Femur (tissue), 1 donor: ENCODE measurements around the gene PIP4K2C.
"Not testable (repeated sequence)": the region's sequence is repeated elsewhere in the genome, so short reads cannot be mapped to it uniquely, and the experiment has no call there.

Experiments used
- DNase-seq: peaks from one replicate; pipeline ENCODE4 v3.0.0-alpha.2; 2017

PIP4K2C gene

GRCh38 chr12:57560516-57560915 is 30.5 kb upstream of the PIP4K2C start:
- DNase-seq = no peak

DNA sequence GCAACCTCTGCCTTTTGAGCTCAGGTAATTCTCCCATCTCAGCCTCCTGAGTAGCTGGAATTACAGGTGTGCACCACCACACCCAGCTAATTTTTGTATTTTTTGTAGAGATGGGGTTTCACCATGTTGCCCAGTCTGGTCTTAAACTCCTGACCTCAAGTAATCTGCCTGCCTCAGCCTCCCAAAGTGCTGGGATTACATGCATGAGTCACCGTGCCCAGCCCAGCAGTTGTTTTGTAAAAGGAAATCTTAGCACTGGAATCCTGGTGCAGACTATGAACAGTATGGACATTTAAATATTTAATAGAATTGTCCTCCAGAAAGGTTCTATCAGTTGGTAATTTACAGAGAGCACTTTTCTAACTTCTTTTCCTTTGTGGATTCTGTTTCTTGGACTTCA is 29.9 kb upstream of the PIP4K2C start:
- not testable (repeated sequence) for DNase-seq

GRCh38 chr12:57563358-57563757 is 27.6 kb upstream of the PIP4K2C start:
- DNase-seq = no peak

DNA sequence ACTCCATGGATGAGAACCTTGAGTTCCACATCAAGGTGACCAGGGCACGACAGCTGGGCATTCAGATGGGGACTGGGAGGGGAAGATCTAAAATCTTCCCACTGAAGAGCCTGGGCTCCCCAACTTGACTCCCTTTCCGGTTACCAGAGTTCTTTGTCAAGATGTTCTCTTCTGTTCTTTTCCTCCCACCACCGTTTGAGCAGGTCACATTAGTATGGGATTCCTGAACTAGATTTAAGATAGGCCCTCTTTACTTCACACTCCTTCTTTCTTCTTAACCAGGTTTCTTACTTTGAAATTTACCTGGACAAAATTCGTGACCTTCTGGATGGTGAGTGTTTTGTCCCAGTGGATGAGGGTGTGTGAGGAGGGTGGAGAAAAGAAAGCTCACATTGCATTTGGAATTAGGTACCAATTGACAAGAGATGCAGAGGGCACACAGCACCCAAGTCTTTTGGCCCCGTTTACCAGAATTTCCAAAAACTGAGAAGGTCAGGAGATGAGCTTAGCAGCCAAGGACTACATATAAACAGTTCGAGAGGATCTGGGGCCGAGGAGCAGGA is 26.7 kb upstream of the PIP4K2C start:
- no peak for DNase-seq

DNA sequence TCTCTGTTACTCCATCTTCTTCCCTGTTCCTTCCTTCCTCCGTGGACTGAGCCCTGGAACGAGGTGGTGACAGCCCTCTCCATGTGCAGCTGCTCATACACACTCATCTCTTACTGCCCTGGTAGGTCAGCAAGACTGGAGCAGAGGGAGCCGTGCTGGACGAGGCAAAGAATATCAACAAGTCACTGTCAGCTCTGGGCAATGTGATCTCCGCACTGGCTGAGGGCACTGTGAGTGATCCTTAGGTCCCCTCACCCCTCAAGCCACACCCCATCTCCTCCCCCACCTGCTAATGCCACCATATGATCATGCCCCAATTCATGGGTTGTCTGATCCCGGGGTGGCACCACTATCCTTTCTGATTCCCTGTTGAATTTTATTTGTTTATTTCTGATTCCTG is 22.2 kb upstream of the PIP4K2C start:
- DNase-seq = no peak

GRCh38 chr12:57569858-57570257 is 21.1 kb upstream of the PIP4K2C start:
- no peak for DNase-seq

- not testable (repeated sequence) for DNase-seq
These were observed 20.6 kb upstream of the PIP4K2C start for GRCh38 chr12:57570438-57570837.

DNA sequence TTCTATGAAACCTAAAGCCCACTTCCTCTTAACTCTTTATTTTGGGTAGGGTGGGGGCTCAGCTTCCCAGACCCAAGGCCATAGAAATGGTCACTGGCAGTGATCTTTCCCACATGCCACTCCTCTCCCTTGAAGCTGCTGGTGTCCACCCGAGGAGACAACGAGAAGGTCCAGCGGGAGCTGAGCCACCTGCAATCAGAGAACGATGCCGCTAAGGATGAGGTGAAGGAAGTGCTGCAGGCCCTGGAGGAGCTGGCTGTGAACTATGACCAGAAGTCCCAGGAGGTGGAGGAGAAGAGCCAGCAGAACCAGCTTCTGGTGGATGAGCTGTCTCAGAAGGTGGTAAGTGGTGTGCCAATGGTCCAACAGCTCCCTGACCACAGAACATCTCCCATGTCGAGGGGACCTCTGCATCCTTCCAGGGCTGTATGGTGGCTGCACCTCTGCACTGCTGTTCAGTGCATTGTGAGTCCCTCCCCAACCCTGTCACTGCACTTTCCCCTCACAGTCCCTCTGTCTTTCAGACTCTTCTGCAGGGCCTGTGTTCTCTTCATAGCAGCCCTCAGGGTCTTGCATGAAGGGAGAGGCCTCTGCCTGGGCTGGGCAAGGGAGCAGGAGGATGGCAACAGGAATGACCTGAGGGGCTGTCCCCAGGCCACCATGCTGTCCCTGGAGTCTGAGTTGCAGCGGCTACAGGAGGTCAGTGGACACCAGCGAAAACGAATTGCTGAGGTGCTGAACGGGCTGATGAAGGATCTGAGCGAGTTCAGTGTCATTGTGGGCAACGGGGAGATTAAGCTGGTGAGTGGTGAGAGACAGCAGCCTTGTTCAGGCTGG is 18.8 kb upstream of the PIP4K2C start:
- no peak for DNase-seq

DNA sequence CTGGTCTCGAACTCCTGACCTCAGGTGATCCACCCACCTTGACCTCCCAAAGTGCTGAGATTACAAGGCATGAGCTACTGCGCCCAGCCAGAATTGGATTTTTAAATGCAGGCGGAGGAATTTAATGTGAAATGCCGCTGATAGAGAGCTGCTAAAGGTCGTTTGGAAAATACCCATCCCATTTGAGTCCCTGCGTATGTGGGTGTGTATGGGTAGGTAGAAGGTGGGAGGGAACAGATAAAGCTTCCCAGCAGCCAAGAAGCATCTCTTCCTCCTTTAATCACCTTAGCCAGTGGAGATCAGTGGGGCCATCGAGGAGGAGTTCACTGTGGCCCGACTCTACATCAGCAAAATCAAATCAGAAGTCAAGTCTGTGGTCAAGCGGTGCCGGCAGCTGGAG is 16.2 kb upstream of the PIP4K2C start:
- no peak for DNase-seq

- no peak for DNase-seq
These were observed 15.0 kb upstream of the PIP4K2C start for GRCh38 chr12:57575771-57576612.

- DNase-seq = no peak
These were observed 14.3 kb upstream of the PIP4K2C start for GRCh38 chr12:57576613-57577160.

- DNase-seq = no peak
These were observed 12.8 kb upstream of the PIP4K2C start for GRCh38 chr12:57577981-57578758.

DNA sequence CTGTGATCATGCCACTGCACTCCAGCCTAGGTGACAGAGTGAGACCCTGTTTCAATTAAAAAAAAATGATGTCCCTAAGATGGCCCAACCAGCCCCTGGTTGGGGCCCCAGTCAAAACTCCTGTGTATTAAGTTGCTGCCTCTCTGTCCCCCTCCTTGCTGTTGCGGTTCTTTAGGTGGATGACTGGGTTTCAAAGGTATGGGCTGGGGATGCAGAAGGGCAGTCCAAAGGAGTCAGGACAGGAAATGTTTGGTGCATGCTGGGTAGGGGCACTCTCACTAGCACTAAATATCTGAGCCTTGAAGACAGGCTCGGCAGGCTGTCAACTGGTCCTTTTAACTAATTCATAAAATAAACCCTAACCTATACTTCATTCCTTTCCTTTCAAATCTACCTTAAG is 12.0 kb upstream of the PIP4K2C start:
- no peak for DNase-seq

GRCh38 chr12:57579677-57580465 is 11.1 kb upstream of the PIP4K2C start:
- no peak for DNase-seq

- DNase-seq = no peak
These were observed 10.6 kb upstream of the PIP4K2C start for GRCh38 chr12:57580466-57580795.

DNA sequence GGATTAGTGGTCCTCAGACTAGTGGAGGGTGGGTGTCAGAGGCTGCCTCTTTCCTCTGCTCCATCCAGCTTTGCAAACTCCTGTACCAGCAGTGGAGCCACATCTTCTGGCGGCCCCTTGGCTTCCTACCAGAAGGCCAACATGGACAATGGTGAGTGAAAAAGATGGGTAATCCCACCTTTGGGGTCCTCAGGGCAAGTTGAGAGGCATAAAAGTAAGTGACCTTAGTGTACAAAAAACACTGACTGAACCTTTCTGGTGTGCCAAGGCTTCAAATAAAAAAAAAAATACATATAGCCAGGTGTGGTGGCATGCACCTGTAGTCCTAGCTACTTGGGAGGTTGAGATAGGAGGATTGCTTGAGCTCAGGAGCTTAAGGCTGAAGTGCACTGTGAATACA is 9.2 kb upstream of the PIP4K2C start:
- DNase-seq = no peak

- DNase-seq = no peak
These were observed 8.6 kb upstream of the PIP4K2C start for GRCh38 chr12:57582440-57582839.

GRCh38 chr12:57583008-57583831 is 7.8 kb upstream of the PIP4K2C start:
- peak; percentile 73 for DNase-seq

- DNase-seq = no peak
These were observed 6.9 kb upstream of the PIP4K2C start for GRCh38 chr12:57584050-57584449.

DNA sequence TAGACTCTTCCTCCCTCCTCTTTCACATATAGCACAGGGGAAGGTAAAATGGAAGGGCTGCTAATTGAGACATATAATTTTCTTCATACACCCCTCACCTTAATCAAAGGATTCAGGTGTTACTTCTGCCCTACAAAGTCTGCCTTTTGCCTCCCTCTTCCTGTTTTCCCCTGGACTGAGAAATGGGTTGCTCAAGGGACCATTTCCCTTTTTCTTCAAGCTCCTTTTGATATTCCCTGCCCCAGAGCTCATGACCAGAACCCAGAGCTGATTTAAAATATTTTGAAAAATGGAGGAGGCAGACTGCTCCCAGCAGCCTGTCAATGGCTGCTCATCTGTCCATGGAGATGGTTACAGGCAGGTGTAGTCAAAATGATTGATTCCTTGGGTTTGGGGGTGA is 6.3 kb upstream of the PIP4K2C start:
- DNase-seq = no peak

GRCh38 chr12:57585156-57585555 is 5.8 kb upstream of the PIP4K2C start:
- no peak for DNase-seq
